Astrocyte of the cerebellum (primary cell): ENCODE results near the gene CDX1.

Source experiments
- DNase-seq: peaks from one replicate; pipeline ENCODE4 v3.0.0-alpha.2; 2011; ENCODE audit warnings: low read depth
- H3K4me3 ChIP-seq: 2 replicates; pipeline ENCODE4 v1.5.1; 2011; ENCODE audit warnings: mild to moderate bottlenecking, low read depth, low read length, moderate library complexity
- CTCF ChIP-seq: IDR thresholded peaks from 2 replicates; pipeline ENCODE4 v1.5.1; 2012; ENCODE audit warnings: low read length, low read depth, moderate library complexity, mild to moderate bottlenecking; ENCODE audit errors: missing control alignments
- in situ Hi-C: cut with HindIII; loops from 2 replicates; pipeline ENCODE4 v1.10.0; 2017; ENCODE audit warnings: low sequenced_read_pairs

CDX1 gene

GRCh38 chr5:150166650-150167511, at the start of gene CDX1:
Gene CDX1, plus strand, starts transcription at chr5:150166778. Its CDS starts 99 bp downstream, at chr5:150166877.
- no peak for TF ChIP-seq CTCF
- in situ Hi-C loops = no loop called here
- H3K4me3 ChIP-seq = no peak within 1 kb of the TSS
- DNase-seq = no peak

- no peak overlapping the region for H3K4me3 ChIP-seq
- in situ Hi-C loops = no loop called here
- no peak for TF ChIP-seq CTCF
- DNase-seq = no peak
These were observed 48.5 kb upstream of the CDX1 start for GRCh38 chr5:150117945-150118560.

GRCh38 chr5:150118561-150119229, 47.9 kb upstream of the CDX1 start:
- TF ChIP-seq CTCF = no peak
- DNase-seq = no peak
- H3K4me3 ChIP-seq = no peak overlapping the region
- in situ Hi-C loops = no loop called here

GRCh38 chr5:150119421-150120061, 47.0 kb upstream of the CDX1 start:
- no peak overlapping the region for H3K4me3 ChIP-seq
- TF ChIP-seq CTCF = no peak
- DNase-seq = no peak
- in situ Hi-C loops = no loop called here

- in situ Hi-C loops = no loop called here
- no peak for TF ChIP-seq CTCF
- DNase-seq = no peak
- H3K4me3 ChIP-seq = no peak overlapping the region
These were observed 46.5 kb upstream of the CDX1 start for GRCh38 chr5:150120062-150120441.
